Neuronal stem cell (in vitro differentiated cells): Measurements from ENCODE around the gene HOXC5.

Experiments used
- DNase-seq: peaks from one replicate; pipeline ENCODE4 v3.0.0-alpha.2; 2013; ENCODE audit warnings: low spot score
- H2AFZ ChIP-seq: one replicate; pipeline ENCODE4 v1.6.1; 2013; ENCODE audit warnings: mild to moderate bottlenecking, low read length, inconsistent platforms
- H2AK5ac ChIP-seq: 2 replicates; pipeline ENCODE4 v1.6.1; 2013; ENCODE audit warnings: low read depth, mild to moderate bottlenecking, inconsistent platforms, low read length, moderate library complexity, mixed read lengths
- H2BK120ac ChIP-seq: 2 replicates; pipeline ENCODE4 v1.6.1; 2013; ENCODE audit warnings: low read depth, mild to moderate bottlenecking, inconsistent platforms, low read length, moderate library complexity, mixed read lengths
- H2BK12ac ChIP-seq: one replicate; pipeline ENCODE4 v1.6.1; 2013; ENCODE audit warnings: low read length, inconsistent platforms
- H2BK15ac ChIP-seq: 2 replicates; pipeline ENCODE4 v1.6.1; 2013; ENCODE audit warnings: mild to moderate bottlenecking, low read length, inconsistent platforms, mixed read lengths
- H2BK5ac ChIP-seq: one replicate; pipeline ENCODE4 v1.6.1; 2013; ENCODE audit warnings: inconsistent platforms, mild to moderate bottlenecking, low read length, moderate library complexity
- H3K14ac ChIP-seq: one replicate; pipeline ENCODE4 v1.6.1; 2013; ENCODE audit warnings: low read length, inconsistent platforms
- H3K18ac ChIP-seq: 2 replicates; pipeline ENCODE4 v1.6.1; 2013; ENCODE audit warnings: low read length, inconsistent platforms
- H3K23ac ChIP-seq: 2 replicates; pipeline ENCODE4 v1.6.1; 2013; ENCODE audit warnings: low read depth, mild to moderate bottlenecking, mixed read lengths, low read length, inconsistent platforms; ENCODE audit not compliant: poor library complexity
- H3K27ac ChIP-seq: replicated peaks from 3 replicates; pipeline ENCODE4 v1.5.1; 2013; ENCODE audit warnings: low read length, inconsistent platforms
- H3K27me3 ChIP-seq, 3 experiments: 2 replicates each; pipeline ENCODE4 v1.6.1; 2013; ENCODE audit warnings: low read length in 3 of 3, mild to moderate bottlenecking in 2 of 3, inconsistent platforms in 1 of 3, low read depth in 1 of 3, mixed read lengths in 1 of 3, moderate library complexity in 1 of 3; ENCODE audit not compliant: control insufficient read depth in 3 of 3, insufficient read depth in 3 of 3
- H3K36me3 ChIP-seq, 2 donors: replicated peaks in 1 of 2; 2 replicates each; pipeline ENCODE4 v1.6.1; 2013; ENCODE audit warnings: low read length in 2 of 2; ENCODE audit not compliant: control insufficient read depth in 2 of 2, insufficient read depth in 2 of 2
- H3K4ac ChIP-seq: 2 replicates; pipeline ENCODE4 v1.6.1; 2013; ENCODE audit warnings: inconsistent platforms, mild to moderate bottlenecking, low read length, moderate library complexity
- H3K4me1 ChIP-seq, 2 donors: 1 replicate in 1 of 2; 2 replicates in 1 of 2; pipeline ENCODE4 v1.6.1; 2013; ENCODE audit warnings: low read length in 2 of 2, low read depth in 1 of 2; ENCODE audit not compliant: control insufficient read depth in 2 of 2, insufficient read depth in 1 of 2
- H3K4me2 ChIP-seq: one replicate; pipeline ENCODE4 v1.6.1; 2013; ENCODE audit warnings: mild to moderate bottlenecking, low read length, inconsistent platforms; ENCODE audit not compliant: insufficient read depth, poor library complexity, severe bottlenecking
- H3K4me3 ChIP-seq, 2 donors: 2 replicates each; pipeline ENCODE4 v1.5.1; 2013; ENCODE audit warnings: low read length in 2 of 2, mild to moderate bottlenecking in 2 of 2, inconsistent platforms in 1 of 2, moderate library complexity in 1 of 2
- H3K79me1 ChIP-seq: one replicate; pipeline ENCODE4 v1.6.1; 2013; ENCODE audit warnings: low read depth, mild to moderate bottlenecking, inconsistent platforms, low read length, moderate library complexity
- H3K9ac ChIP-seq: one replicate; pipeline ENCODE4 v1.6.1; 2013; ENCODE audit warnings: mild to moderate bottlenecking, low read depth, low read length, inconsistent platforms; ENCODE audit not compliant: poor library complexity
- H3K9me3 ChIP-seq, 2 donors: replicated peaks in 1 of 2; 2 replicates each; pipeline versions ENCODE3 to v1.6.1; 2013; ENCODE audit warnings: low read length in 2 of 2, mild to moderate bottlenecking in 2 of 2, inconsistent platforms in 1 of 2, low read depth in 1 of 2, mixed read lengths in 1 of 2, moderate library complexity in 1 of 2; ENCODE audit not compliant: control insufficient read depth in 2 of 2, insufficient read depth in 1 of 2
- H4K8ac ChIP-seq: one replicate; pipeline ENCODE4 v1.6.1; 2013; ENCODE audit warnings: low read depth, mild to moderate bottlenecking, inconsistent platforms, low read length, moderate library complexity
- H4K91ac ChIP-seq: one replicate; pipeline ENCODE4 v1.6.1; 2013; ENCODE audit warnings: low read length, low read depth, mild to moderate bottlenecking, inconsistent platforms; ENCODE audit not compliant: poor library complexity
- WGBS, 2 donors: extraction: QIAGEN DNeasy Blood & Tissue Kit; methylation state at CpG; one replicate each; pipeline ENCODE4 v1.1.7; 2013; ENCODE audit warnings: missing lambda C conversion rate in 2 of 2, mixed read lengths in 1 of 2; ENCODE audit not compliant: insufficient read length in 2 of 2, insufficient replicate concordance in 1 of 2; ENCODE audit errors: extremely low coverage in 2 of 2; 5-methylcytosine and 5-hydroxymethylcytosine counted together

The HOXC5 gene

DNA sequence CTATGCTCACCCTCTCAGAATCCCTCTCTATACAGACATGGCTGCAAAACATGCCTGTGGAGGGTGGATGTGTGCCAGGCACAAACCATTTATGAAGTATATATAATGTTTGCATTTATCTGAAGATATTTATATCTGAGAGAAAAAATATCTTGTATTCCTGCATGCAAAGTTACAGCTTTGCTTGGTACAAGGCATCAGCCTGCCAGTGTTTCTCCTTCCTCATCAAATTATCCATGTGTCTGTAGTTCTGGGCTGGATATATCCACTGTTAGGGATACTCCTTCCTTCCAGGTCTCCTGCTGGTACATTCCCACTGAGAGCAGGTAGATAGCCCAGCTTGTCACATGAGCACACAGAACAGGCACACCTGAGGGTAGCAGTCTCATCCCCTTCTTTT is 32.8 kb downstream of the HOXC5 start:
- H2AFZ ChIP-seq: no peak overlapping the region
- H3K23ac ChIP-seq: no peak overlapping the region
- H2BK12ac ChIP-seq: no peak overlapping the region
- H3K4me3 ChIP-seq: no peak overlapping the region
- no peak overlapping the region for H4K91ac ChIP-seq
- H3K9me3 ChIP-seq: no peaks in the 10 kb centered on the region
- DNase-seq: no peak
- no peak overlapping the region for H3K14ac ChIP-seq
- H3K27me3 ChIP-seq: peaks cover 3 to 59% (median 45%) of the 10 kb centered on the region in 3 experiments
- no peak overlapping the region for H2BK5ac ChIP-seq
- H2BK15ac ChIP-seq: no peak overlapping the region
- H3K36me3 ChIP-seq: no peaks in the 10 kb centered on the region
- no peak overlapping the region for H3K9ac ChIP-seq
- H4K8ac ChIP-seq: no peak overlapping the region
- no peaks in the 10 kb centered on the region for H3K4me1 ChIP-seq
- H3K4me2 ChIP-seq: no peak overlapping the region
- no peaks in the 10 kb centered on the region for H3K79me1 ChIP-seq
- no peak overlapping the region for H2AK5ac ChIP-seq
- H3K27ac ChIP-seq: no peak overlapping the region
- H3K18ac ChIP-seq: no peak overlapping the region
- no peak overlapping the region for H3K4ac ChIP-seq
- no peak overlapping the region for H2BK120ac ChIP-seq

DNA sequence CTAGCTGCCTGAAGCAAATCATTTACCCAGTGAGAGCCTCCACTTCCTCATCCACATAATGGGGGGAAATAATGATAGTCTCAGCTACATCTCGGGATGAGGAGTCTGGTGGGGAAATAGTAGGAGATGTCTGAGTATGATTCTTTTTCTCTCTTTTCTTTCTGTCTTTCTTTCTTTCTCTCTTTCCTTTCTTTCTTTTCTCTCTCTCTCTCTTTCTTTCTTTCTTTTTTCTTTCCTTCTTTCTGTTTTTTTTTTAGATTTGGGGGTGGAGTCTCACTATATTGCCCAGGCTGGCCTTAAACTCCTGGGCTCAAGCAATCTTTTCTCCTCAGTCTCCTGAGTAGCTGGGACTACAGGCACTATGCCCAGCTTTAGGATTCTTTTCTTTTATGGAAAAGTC is 33.6 kb downstream of the HOXC5 start:
- H2BK120ac ChIP-seq: no peak overlapping the region
- no peak overlapping the region for H3K23ac ChIP-seq
- peaks cover 0 to 59% (median 42%) of the 10 kb centered on the region in 3 experiments for H3K27me3 ChIP-seq
- H3K27ac ChIP-seq: no peak overlapping the region
- H3K4me1 ChIP-seq: no peaks in the 10 kb centered on the region
- H3K14ac ChIP-seq: no peak overlapping the region
- H3K36me3 ChIP-seq: no peaks in the 10 kb centered on the region
- H3K79me1 ChIP-seq: no peaks in the 10 kb centered on the region
- no peak overlapping the region for H2BK5ac ChIP-seq
- WGBS, 2 donors: no CpG with 5 or more reads among the region's 1 CpG
- H2BK15ac ChIP-seq: no peak overlapping the region
- no peak for DNase-seq
- no peak overlapping the region for H3K9ac ChIP-seq
- no peaks in the 10 kb centered on the region for H3K9me3 ChIP-seq
- H3K4ac ChIP-seq: no peak overlapping the region
- no peak overlapping the region for H2BK12ac ChIP-seq
- H4K8ac ChIP-seq: no peak overlapping the region
- no peak overlapping the region for H3K4me3 ChIP-seq
- no peak overlapping the region for H3K18ac ChIP-seq
- H3K4me2 ChIP-seq: no peak overlapping the region
- H2AFZ ChIP-seq: no peak overlapping the region
- no peak overlapping the region for H2AK5ac ChIP-seq
- H4K91ac ChIP-seq: no peak overlapping the region

DNA sequence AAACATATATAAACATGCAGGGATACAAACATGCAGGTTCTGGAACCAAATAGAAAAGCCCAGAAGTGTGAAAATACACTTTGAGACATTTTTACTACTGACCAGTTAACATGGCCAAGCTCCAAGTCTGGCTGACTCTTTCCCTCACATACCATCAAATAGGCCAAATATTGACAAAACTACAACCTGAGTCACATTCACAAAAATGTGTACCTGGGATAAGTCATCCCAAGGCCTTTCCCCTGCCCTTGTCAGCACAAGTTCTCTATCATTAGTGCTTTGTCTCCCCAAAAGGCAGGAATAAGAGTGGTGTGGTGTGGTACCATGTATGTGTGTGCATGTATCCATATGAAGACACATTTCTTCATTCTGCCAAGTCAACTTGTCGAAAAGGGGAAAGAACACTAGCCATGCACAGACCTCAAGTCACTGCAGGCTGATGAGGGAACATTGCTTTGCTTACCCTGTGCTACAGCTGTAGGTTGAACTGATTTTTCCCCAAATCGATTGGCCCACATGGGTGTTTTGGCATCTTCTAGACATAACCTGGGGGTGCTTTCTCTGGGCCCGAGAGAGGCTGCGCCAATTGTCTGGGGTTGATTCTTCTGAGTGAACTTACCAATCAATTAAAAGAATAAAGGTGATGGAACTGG is 35.7 kb downstream of the HOXC5 start:
- Histone ChIP-seq H3K4ac (no peak overlapping the region), H3K4me1 (no peaks in the 10 kb centered on the region), H3K23ac (no peak overlapping the region), H3K79me1 (no peaks in the 10 kb centered on the region), H2AK5ac (no peak overlapping the region), H2BK120ac (no peak overlapping the region), H3K9me3 (no peaks in the 10 kb centered on the region), H3K18ac (no peak overlapping the region), H3K4me2 (no peak overlapping the region), H2AFZ (no peak overlapping the region), H3K14ac (no peak overlapping the region), H3K27me3 (peaks cover 0 to 55% (median 28%) of the 10 kb centered on the region in 3 experiments), H3K4me3 (no peak overlapping the region), H4K91ac (no peak overlapping the region), H2BK15ac (no peak overlapping the region), H3K27ac (no peak overlapping the region), H2BK12ac (no peak overlapping the region), H3K9ac (no peak overlapping the region), H4K8ac (no peak overlapping the region), H2BK5ac (no peak overlapping the region), H3K36me3 (no peaks in the 10 kb centered on the region)
- WGBS, 2 donors: no CpG with 5 or more reads among the region's 4 CpGs
- DNase-seq: no peak

DNA sequence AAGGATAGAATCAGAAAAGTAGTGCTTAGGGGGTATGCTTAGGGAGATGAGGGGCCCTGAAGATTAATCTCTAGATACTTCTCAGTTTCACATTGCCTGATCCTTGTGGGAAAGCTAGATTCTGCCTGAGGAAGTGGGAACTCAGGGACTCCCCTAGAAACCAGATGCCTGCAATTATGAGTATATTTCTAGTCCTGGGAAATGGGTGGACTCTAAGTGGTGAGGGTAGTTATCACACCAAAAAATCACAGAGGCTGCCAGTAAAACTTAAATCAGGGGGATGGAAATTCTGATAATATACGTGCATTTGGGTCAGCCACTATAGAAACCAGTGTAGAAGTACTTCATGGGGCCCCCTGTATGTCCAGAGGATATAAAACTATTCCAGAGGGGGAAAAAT is 39.1 kb downstream of the HOXC5 start:
- Histone ChIP-seq H2BK15ac (no peak overlapping the region), H4K91ac (no peak overlapping the region), H2BK12ac (no peak overlapping the region), H3K79me1 (no peaks in the 10 kb centered on the region), H3K4me3 (no peak overlapping the region), H3K23ac (no peak overlapping the region), H2BK5ac (no peak overlapping the region), H3K27me3 (peaks cover 0 to 63% (median 32%) of the 10 kb centered on the region in 3 experiments), H3K4me2 (no peak overlapping the region), H4K8ac (no peak overlapping the region), H3K4ac (no peak overlapping the region), H3K18ac (no peak overlapping the region), H2AK5ac (no peak overlapping the region), H3K27ac (no peak overlapping the region), H2BK120ac (no peak overlapping the region), H3K14ac (no peak overlapping the region), H3K9me3 (no peaks in the 10 kb centered on the region), H3K9ac (no peak overlapping the region), H3K36me3 (no peaks in the 10 kb centered on the region), H3K4me1 (no peaks in the 10 kb centered on the region), H2AFZ (no peak overlapping the region)
- DNase-seq: no peak
- WGBS, 2 donors: no CpG with 5 or more reads among the region's 1 CpG
